Liver (tissue), 9 donors: ENCODE results near the gene HS3ST6. TPM values are rescaled to one million over a fixed set of nuclear protein-coding genes. Genes with fewer than 3 reads are reported as not detected.

ENCODE experiments used
- DNase-seq: peaks from one replicate; pipeline ENCODE4 v3.0.0-alpha.2; 2017; ENCODE audit warnings: low spot score
- H3K27ac ChIP-seq, 2 donors: one replicate each; pipeline ENCODE4 v1.7.0; 2013; ENCODE audit warnings: inconsistent platforms in 2 of 2, low read length in 2 of 2, control low read depth in 1 of 2, low read depth in 1 of 2, mild to moderate bottlenecking in 1 of 2
- H3K27me3 ChIP-seq, 4 donors: one replicate each; pipeline versions ENCODE4 v1.6.1 to v1.7.0; 2013; ENCODE audit warnings: low read length in 3 of 4, inconsistent platforms in 1 of 4, mild to moderate bottlenecking in 1 of 4, moderate library complexity in 1 of 4; ENCODE audit not compliant: control insufficient read depth in 4 of 4, insufficient read depth in 4 of 4
- H3K36me3 ChIP-seq, 4 donors: one replicate each; pipeline versions ENCODE4 v1.6.1 to v1.7.0; 2013; ENCODE audit warnings: low read length in 3 of 4, mild to moderate bottlenecking in 3 of 4, low read depth in 1 of 4, moderate library complexity in 1 of 4; ENCODE audit not compliant: control insufficient read depth in 4 of 4, insufficient read depth in 3 of 4
- H3K4me1 ChIP-seq, 4 donors: one replicate each; pipeline versions ENCODE4 v1.6.1 to v1.7.0; 2013; ENCODE audit warnings: low read length in 3 of 4, mild to moderate bottlenecking in 3 of 4, moderate library complexity in 1 of 4; ENCODE audit not compliant: control insufficient read depth in 4 of 4, insufficient read depth in 4 of 4
- H3K4me3 ChIP-seq, 3 donors: one replicate each; pipeline versions ENCODE4 v1.6.1 to v1.7.0; 2013; ENCODE audit warnings: low read length in 3 of 3, control low read depth in 1 of 3, low read depth in 1 of 3, mild to moderate bottlenecking in 1 of 3
- H3K9ac ChIP-seq, 2 donors: one replicate each; pipeline ENCODE4 v1.7.0; 2013; ENCODE audit warnings: low read length in 2 of 2, mild to moderate bottlenecking in 2 of 2, moderate library complexity in 2 of 2, control low read depth in 1 of 2, low read depth in 1 of 2
- H3K9me3 ChIP-seq, 4 donors: one replicate each; pipeline versions ENCODE4 v1.6.1 to v1.7.0; 2013; ENCODE audit warnings: low read length in 3 of 4; ENCODE audit not compliant: control insufficient read depth in 4 of 4
- ATF3 ChIP-seq: IDR thresholded peaks from 2 replicates; pipeline ENCODE4 v1.6.1; 2016; ENCODE audit warnings: antibody characterized with exemption
- CTCF ChIP-seq: fragments of 150-350 bp; IDR thresholded peaks from 2 replicates; pipeline ENCODE4 v1.5.1; 2017; ENCODE audit warnings: improper control_type of control experiment, low read depth, low read length; ENCODE audit not compliant: missing input control
- FOXA1 ChIP-seq: IDR thresholded peaks from 2 replicates; pipeline ENCODE4 v1.6.1; 2016; ENCODE audit warnings: antibody characterized with exemption
- FOXA2 ChIP-seq: IDR thresholded peaks from 2 replicates; pipeline ENCODE4 v1.6.1; 2016; ENCODE audit warnings: antibody characterized with exemption
- GABPA ChIP-seq, 2 donors: IDR thresholded peaks in 1 of 2; conservative IDR thresholded peaks in 1 of 2; 2 replicates each; pipeline ENCODE4 v1.6.1; 2016; ENCODE audit warnings: antibody characterized with exemption in 2 of 2, mild to moderate bottlenecking in 1 of 2, moderate library complexity in 1 of 2
- HNF4G ChIP-seq: IDR thresholded peaks from 2 replicates; pipeline ENCODE4 v1.6.1; 2016; ENCODE audit warnings: antibody characterized with exemption
- JUND ChIP-seq, 2 donors: IDR thresholded peaks; 2 replicates each; pipeline ENCODE4 v1.6.1; 2016; ENCODE audit warnings: antibody characterized with exemption in 2 of 2
- MAX ChIP-seq: IDR thresholded peaks from 2 replicates; pipeline ENCODE4 v1.6.1; 2016; ENCODE audit warnings: antibody characterized with exemption
- NR2F2 ChIP-seq: IDR thresholded peaks from 2 replicates; pipeline ENCODE4 v1.6.1; 2016; ENCODE audit warnings: antibody characterized with exemption
- RAD21 ChIP-seq, 2 donors: IDR thresholded peaks; 2 replicates each; pipeline ENCODE4 v1.6.1; 2016; ENCODE audit warnings: antibody characterized with exemption in 2 of 2, mild to moderate bottlenecking in 2 of 2
- REST ChIP-seq: IDR thresholded peaks from 2 replicates; pipeline ENCODE4 v1.6.1; 2016; ENCODE audit warnings: antibody characterized with exemption, mild to moderate bottlenecking
- RXRA ChIP-seq, 2 donors: IDR thresholded peaks; 2 replicates each; pipeline ENCODE4 v1.6.1; 2017 to 2018; ENCODE audit warnings: antibody characterized with exemption in 2 of 2, mild to moderate bottlenecking in 1 of 2
- SP1 ChIP-seq: IDR thresholded peaks from 2 replicates; pipeline ENCODE4 v1.6.1; 2018; ENCODE audit warnings: antibody characterized with exemption, mild to moderate bottlenecking
- TAF1 ChIP-seq: conservative IDR thresholded peaks from 2 replicates; pipeline ENCODE4 v1.6.1; 2016; ENCODE audit warnings: antibody characterized with exemption, mild to moderate bottlenecking
- YY1 ChIP-seq: IDR thresholded peaks from 2 replicates; pipeline ENCODE4 v1.6.1; 2016; ENCODE audit warnings: antibody characterized with exemption, mild to moderate bottlenecking
- ZBTB33 ChIP-seq: IDR thresholded peaks from 2 replicates; pipeline ENCODE4 v1.6.1; 2016; ENCODE audit warnings: antibody characterized with exemption
- WGBS: extraction: QIAGEN DNeasy Blood & Tissue Kit; methylation state at CpG from one replicate; pipeline ENCODE4 v1.1.7; 2013; 5-methylcytosine and 5-hydroxymethylcytosine counted together
- polyA plus RNA-seq, 2 donors: library from polyadenylated mRNA; stranded (reverse) in 1 of 2; unstranded in 1 of 2; fragments of 200-250 nt in 1 of 2; fragments of >200 nt in 1 of 2; fragmentation: Nextera tagmentation in 1 of 2; extraction: Ambion mirVana in 1 of 2; gene quantifications; one replicate each; pipeline versions ENCODE4 v1.2.1 to v1.2.3, GENCODE V29; 2013 to 2015
- total RNA-seq, 2 donors: library from RNA; depleted of rRNA; stranded (reverse); fragments of >200 nt; gene quantifications; one replicate each; pipeline ENCODE4 v1.2.3, GENCODE V29; 2014
- donor health status: healthy.
- donor health status: healthy.
- donor health status: healthy.
- donor health status: healthy.
- donor health status: healthy.

The HS3ST6 gene
- total and polyA plus RNA-seq, 4 donors = not detected

- H3K27me3 ChIP-seq = no peaks in the 10 kb centered on the region
- DNase-seq = no peak
- WGBS = 86% methylated on average over 27 of the region's 27 CpGs
- no peak overlapping the region for H3K9ac ChIP-seq
- H3K27ac ChIP-seq = no peak overlapping the region
- no peak overlapping the region for H3K4me3 ChIP-seq
- no peak for TF ChIP-seq MAX
- TF ChIP-seq ATF3 = no peak
- no peak for TF ChIP-seq NR2F2
- no peak for TF ChIP-seq FOXA1
- TF ChIP-seq TAF1 = no peak
- TF ChIP-seq HNF4G = no peak
- no peak for TF ChIP-seq ZBTB33
- TF ChIP-seq YY1 = no peak
- no peak for TF ChIP-seq FOXA2
- no peak for TF ChIP-seq CTCF
- TF ChIP-seq RXRA (IDR thresholded peaks at IDR 0.05) = no peak
- H3K36me3 ChIP-seq = no peaks in the 10 kb centered on the region
- H3K4me1 ChIP-seq = peaks cover 0 to 8% (median 4%) of the 10 kb centered on the region in 4 donors
- H3K9me3 ChIP-seq = no peaks in the 10 kb centered on the region
These were observed 22.1 kb downstream of the HS3ST6 start for GRCh38 chr16:1895949-1896675.

GRCh38 chr16:1895068-1895467, 23.1 kb downstream of the HS3ST6 start:
- no peak for DNase-seq
- Histone ChIP-seq H3K9me3 (no peaks in the 10 kb centered on the region), H3K36me3 (no peaks in the 10 kb centered on the region), H3K9ac (no peak overlapping the region), H3K27ac (no peak overlapping the region), H3K27me3 (no peaks in the 10 kb centered on the region), H3K4me3 (no peak overlapping the region), H3K4me1 (peaks cover 0 to 3% (median under 1%) of the 10 kb centered on the region in 4 donors)
- TF ChIP-seq GABPA (IDR thresholded peaks at IDR 0.05 in 1 of 2, conservative IDR thresholded peaks at IDR 0.05 in 1 of 2) (no peak), ATF3 (no peak), MAX (no peak), REST (no peak), HNF4G (no peak), JUND (IDR thresholded peaks at IDR 0.05) (no peak), FOXA2 (no peak), CTCF (no peak), TAF1 (no peak), RAD21 (IDR thresholded peaks at IDR 0.05) (no peak), SP1 (no peak)
- WGBS = 90% methylated on average over 5 of the region's 5 CpGs
